GM23338 (cell line): ENCODE data around the gene DAAM2. TPM values are rescaled to one million over a fixed set of nuclear protein-coding genes. Genes with fewer than 3 reads are reported as not detected.

Experiments used
- ATAC-seq: fragments of 200-7000 bp; cut with Tn5 transposase; 3 replicates; pipeline ENCODE4 v1.9.1; 2020
- DNase-seq: peaks from one replicate; pipeline ENCODE4 v3.0.0-alpha.2; 2015; ENCODE audit warnings: low spot score
- H2AFZ ChIP-seq: fragments of 200-600 bp; sonication (generic); 2 replicates; pipeline ENCODE4 v1.8.0; 2016; ENCODE audit warnings: antibody characterized with exemption, mild to moderate bottlenecking, moderate library complexity
- H3F3A ChIP-seq: fragments of 200-600 bp; sonication (generic); replicated peaks from 2 replicates; pipeline ENCODE4 v1.8.0; 2017; ENCODE audit warnings: antibody characterized with exemption, mixed run types, low read depth
- H3K27ac ChIP-seq: fragments of 200-600 bp; sonication (generic); 2 replicates; pipeline ENCODE4 v1.6.1; 2016; ENCODE audit warnings: low read depth
- H3K27me3 ChIP-seq: fragments of 200-600 bp; sonication (generic); 2 replicates; pipeline ENCODE4 v1.8.0; 2016; ENCODE audit warnings: mild to moderate bottlenecking, mixed run types, moderate library complexity; ENCODE audit not compliant: insufficient read depth
- H3K36me3 ChIP-seq: fragments of 200-600 bp; sonication (generic); 2 replicates; pipeline ENCODE4 v1.8.0; 2016; ENCODE audit warnings: mild to moderate bottlenecking; ENCODE audit not compliant: insufficient read depth
- H3K4me1 ChIP-seq: fragments of 200-600 bp; sonication (generic); 2 replicates; pipeline ENCODE4 v1.8.0; 2016; ENCODE audit warnings: mild to moderate bottlenecking, moderate library complexity; ENCODE audit not compliant: insufficient read depth
- H3K4me2 ChIP-seq: fragments of 200-600 bp; sonication (generic); 2 replicates; pipeline ENCODE4 v1.7.1; 2017; ENCODE audit warnings: mixed run types
- H3K4me3 ChIP-seq: fragments of 200-600 bp; sonication (generic); 2 replicates; pipeline ENCODE4 v1.6.1; 2016; ENCODE audit warnings: mixed run types
- H3K79me2 ChIP-seq: fragments of 200-600 bp; sonication (generic); replicated peaks from 2 replicates; pipeline ENCODE4 v1.8.0; 2017; ENCODE audit warnings: mild to moderate bottlenecking; ENCODE audit not compliant: insufficient read depth
- H3K9me2 ChIP-seq: fragments of 200-600 bp; sonication (generic); 2 replicates; pipeline ENCODE4 v1.8.0; 2017; ENCODE audit not compliant: insufficient read depth
- H4K20me1 ChIP-seq: fragments of 200-600 bp; sonication (generic); replicated peaks from 2 replicates; pipeline ENCODE4 v1.8.0; 2017; ENCODE audit warnings: mild to moderate bottlenecking; ENCODE audit not compliant: insufficient read depth
- H3K27ac Mint-ChIP-seq: 2 replicates; pipeline ENCODE4 v1.8.0; 2020; ENCODE audit warnings: inconsistent platforms, mild to moderate bottlenecking, moderate library complexity, mixed read lengths
- H3K27me3 Mint-ChIP-seq: 3 replicates; pipeline ENCODE4 v1.8.0; 2022; ENCODE audit warnings: low read depth, mild to moderate bottlenecking, moderate library complexity, mixed read lengths, inconsistent platforms; ENCODE audit not compliant: insufficient read depth, poor library complexity
- H3K36me3 Mint-ChIP-seq: 3 replicates; pipeline ENCODE4 v1.8.0; 2021; ENCODE audit warnings: low read depth, mild to moderate bottlenecking, inconsistent platforms, moderate library complexity, mixed read lengths
- H3K4me1 Mint-ChIP-seq: 3 replicates; pipeline ENCODE4 v1.8.0; 2020; ENCODE audit warnings: mild to moderate bottlenecking, inconsistent platforms, mixed read lengths
- H3K4me3 Mint-ChIP-seq: 3 replicates; pipeline ENCODE4 v1.8.0; 2021; ENCODE audit warnings: moderate library complexity, mild to moderate bottlenecking, inconsistent platforms, mixed read lengths
- H3K9me3 Mint-ChIP-seq: 3 replicates; pipeline ENCODE4 v1.8.0; 2020; ENCODE audit warnings: moderate library complexity, mild to moderate bottlenecking, inconsistent platforms, mixed read lengths
- EZH2 ChIP-seq: fragments of 200-600 bp; sonication (generic); IDR thresholded peaks from one replicate; pipeline ENCODE4 v1.8.0; 2017; ENCODE audit warnings: antibody characterized with exemption, mild to moderate bottlenecking, low read depth; ENCODE audit not compliant: unreplicated experiment
- EZH2phosphoT487 ChIP-seq: fragments of 200-600 bp; sonication (generic); IDR thresholded peaks from one replicate; pipeline ENCODE4 v1.8.1; 2018; ENCODE audit warnings: antibody characterized with exemption; ENCODE audit not compliant: unreplicated experiment
- JUNB ChIP-seq: IDR thresholded peaks from one replicate; pipeline ENCODE4 v1.6.1; 2016; ENCODE audit warnings: antibody characterized with exemption; ENCODE audit not compliant: unreplicated experiment
- NANOG ChIP-seq: IDR thresholded peaks from 2 replicates; pipeline ENCODE4 v1.6.1; 2016; ENCODE audit warnings: antibody characterized with exemption, borderline replicate concordance
- STAT1 ChIP-seq: IDR thresholded peaks from one replicate; pipeline ENCODE4 v1.6.1; 2016; ENCODE audit warnings: antibody characterized with exemption; ENCODE audit not compliant: unreplicated experiment
- ZNF114 ChIP-seq: fragments of 250-450 bp; sonication (Bioruptor Pico); IDR thresholded peaks from 2 replicates; pipeline ENCODE4 v1.5.0; 2020; ENCODE audit warnings: mild to moderate bottlenecking, moderate library complexity
- ZNF331 ChIP-seq: fragments of 250-450 bp; sonication (Bioruptor Pico); IDR thresholded peaks from 2 replicates; pipeline ENCODE4 v1.5.0; 2020; ENCODE audit warnings: low read depth, mild to moderate bottlenecking, moderate library complexity
- polyA plus RNA-seq: library from polyadenylated mRNA; unstranded; fragments of >200 nt; fragmentation: Nextera tagmentation; extraction: Ambion mirVana; gene quantifications from 2 replicates; pipeline ENCODE4 v1.2.1, GENCODE V29; 2016
- total RNA-seq: library from RNA; depleted of rRNA; stranded (reverse); fragments of >200 nt; shearing (Covaris generic); gene quantifications from 2 replicates; pipeline ENCODE4 v1.2.3, GENCODE V29; 2014
- TF ChIP-seq, protein P1 (sequence below): fragments of 250-450 bp; sonication (Bioruptor Pico); IDR thresholded peaks from 2 replicates; pipeline ENCODE4 v1.5.0; 2020; ENCODE audit warnings: mild to moderate bottlenecking, moderate library complexity
- TF ChIP-seq, protein P2 (sequence below): IDR thresholded peaks from 2 replicates; pipeline ENCODE4 v1.6.1; 2016; ENCODE audit warnings: antibody characterized with exemption

DAAM2 gene
- total and polyA plus RNA-seq, 2 experiments from 2014 or later = 1.4 to 4.9 TPM

DNA sequence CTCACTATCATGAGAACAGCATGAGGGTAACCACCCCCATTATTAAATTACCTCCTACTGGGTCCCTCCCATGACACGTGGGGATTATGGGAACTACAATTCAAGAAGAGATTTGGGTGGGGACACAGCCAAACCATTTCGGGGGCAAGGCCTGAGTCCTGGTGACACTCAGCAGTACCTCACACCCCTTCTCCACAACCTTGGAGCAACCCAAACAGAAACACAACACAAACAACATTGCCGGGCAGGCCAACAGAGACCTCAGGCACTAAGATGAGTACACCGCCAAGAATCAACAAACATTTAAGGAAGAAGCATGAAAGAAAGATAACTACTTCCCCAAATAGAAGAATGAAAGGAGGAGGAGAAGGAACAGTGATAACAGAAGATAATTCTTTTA, 125.2 kb downstream of the DAAM2 start (continued):
- TF ChIP-seq, protein P1, sequence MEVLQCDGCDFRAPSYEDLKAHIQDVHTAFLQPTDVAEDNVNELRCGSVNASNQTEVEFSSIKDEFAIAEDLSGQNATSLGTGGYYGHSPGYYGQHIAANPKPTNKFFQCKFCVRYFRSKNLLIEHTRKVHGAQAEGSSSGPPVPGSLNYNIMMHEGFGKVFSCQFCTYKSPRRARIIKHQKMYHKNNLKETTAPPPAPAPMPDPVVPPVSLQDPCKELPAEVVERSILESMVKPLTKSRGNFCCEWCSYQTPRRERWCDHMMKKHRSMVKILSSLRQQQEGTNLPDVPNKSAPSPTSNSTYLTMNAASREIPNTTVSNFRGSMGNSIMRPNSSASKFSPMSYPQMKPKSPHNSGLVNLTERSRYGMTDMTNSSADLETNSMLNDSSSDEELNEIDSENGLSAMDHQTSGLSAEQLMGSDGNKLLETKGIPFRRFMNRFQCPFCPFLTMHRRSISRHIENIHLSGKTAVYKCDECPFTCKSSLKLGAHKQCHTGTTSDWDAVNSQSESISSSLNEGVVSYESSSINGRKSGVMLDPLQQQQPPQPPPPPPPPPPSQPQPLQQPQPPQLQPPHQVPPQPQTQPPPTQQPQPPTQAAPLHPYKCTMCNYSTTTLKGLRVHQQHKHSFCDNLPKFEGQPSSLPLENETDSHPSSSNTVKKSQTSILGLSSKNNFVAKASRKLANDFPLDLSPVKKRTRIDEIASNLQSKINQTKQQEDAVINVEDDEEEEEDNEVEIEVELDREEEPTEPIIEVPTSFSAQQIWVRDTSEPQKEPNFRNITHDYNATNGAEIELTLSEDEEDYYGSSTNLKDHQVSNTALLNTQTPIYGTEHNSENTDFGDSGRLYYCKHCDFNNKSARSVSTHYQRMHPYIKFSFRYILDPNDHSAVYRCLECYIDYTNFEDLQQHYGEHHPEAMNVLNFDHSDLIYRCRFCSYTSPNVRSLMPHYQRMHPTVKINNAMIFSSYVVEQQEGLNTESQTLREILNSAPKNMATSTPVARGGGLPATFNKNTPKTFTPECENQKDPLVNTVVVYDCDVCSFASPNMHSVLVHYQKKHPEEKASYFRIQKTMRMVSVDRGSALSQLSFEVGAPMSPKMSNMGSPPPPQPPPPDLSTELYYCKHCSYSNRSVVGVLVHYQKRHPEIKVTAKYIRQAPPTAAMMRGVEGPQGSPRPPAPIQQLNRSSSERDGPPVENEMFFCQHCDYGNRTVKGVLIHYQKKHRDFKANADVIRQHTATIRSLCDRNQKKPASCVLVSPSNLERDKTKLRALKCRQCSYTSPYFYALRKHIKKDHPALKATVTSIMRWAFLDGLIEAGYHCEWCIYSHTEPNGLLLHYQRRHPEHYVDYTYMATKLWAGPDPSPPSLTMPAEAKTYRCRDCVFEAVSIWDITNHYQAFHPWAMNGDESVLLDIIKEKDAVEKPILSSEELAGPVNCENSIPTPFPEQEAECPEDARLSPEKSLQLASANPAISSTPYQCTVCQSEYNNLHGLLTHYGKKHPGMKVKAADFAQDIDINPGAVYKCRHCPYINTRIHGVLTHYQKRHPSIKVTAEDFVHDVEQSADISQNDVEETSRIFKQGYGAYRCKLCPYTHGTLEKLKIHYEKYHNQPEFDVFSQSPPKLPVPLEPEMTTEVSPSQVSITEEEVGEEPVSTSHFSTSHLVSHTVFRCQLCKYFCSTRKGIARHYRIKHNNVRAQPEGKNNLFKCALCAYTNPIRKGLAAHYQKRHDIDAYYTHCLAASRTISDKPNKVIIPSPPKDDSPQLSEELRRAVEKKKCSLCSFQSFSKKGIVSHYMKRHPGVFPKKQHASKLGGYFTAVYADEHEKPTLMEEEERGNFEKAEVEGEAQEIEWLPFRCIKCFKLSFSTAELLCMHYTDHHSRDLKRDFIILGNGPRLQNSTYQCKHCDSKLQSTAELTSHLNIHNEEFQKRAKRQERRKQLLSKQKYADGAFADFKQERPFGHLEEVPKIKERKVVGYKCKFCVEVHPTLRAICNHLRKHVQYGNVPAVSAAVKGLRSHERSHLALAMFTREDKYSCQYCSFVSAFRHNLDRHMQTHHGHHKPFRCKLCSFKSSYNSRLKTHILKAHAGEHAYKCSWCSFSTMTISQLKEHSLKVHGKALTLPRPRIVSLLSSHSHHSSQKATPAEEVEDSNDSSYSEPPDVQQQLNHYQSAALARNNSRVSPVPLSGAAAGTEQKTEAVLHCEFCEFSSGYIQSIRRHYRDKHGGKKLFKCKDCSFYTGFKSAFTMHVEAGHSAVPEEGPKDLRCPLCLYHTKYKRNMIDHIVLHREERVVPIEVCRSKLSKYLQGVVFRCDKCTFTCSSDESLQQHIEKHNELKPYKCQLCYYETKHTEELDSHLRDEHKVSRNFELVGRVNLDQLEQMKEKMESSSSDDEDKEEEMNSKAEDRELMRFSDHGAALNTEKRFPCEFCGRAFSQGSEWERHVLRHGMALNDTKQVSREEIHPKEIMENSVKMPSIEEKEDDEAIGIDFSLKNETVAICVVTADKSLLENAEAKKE (CRISPR knock-in tag) = no peak
- TF ChIP-seq ZNF114 (CRISPR knock-in tag) (no peak), STAT1 (no peak), ZNF331 (CRISPR knock-in tag) (no peak), NANOG (no peak), EZH2 (no peak), EZH2phosphoT487 (no peak)
- TF ChIP-seq, protein P2, sequence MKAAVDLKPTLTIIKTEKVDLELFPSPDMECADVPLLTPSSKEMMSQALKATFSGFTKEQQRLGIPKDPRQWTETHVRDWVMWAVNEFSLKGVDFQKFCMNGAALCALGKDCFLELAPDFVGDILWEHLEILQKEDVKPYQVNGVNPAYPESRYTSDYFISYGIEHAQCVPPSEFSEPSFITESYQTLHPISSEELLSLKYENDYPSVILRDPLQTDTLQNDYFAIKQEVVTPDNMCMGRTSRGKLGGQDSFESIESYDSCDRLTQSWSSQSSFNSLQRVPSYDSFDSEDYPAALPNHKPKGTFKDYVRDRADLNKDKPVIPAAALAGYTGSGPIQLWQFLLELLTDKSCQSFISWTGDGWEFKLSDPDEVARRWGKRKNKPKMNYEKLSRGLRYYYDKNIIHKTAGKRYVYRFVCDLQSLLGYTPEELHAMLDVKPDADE = no peak

DNA sequence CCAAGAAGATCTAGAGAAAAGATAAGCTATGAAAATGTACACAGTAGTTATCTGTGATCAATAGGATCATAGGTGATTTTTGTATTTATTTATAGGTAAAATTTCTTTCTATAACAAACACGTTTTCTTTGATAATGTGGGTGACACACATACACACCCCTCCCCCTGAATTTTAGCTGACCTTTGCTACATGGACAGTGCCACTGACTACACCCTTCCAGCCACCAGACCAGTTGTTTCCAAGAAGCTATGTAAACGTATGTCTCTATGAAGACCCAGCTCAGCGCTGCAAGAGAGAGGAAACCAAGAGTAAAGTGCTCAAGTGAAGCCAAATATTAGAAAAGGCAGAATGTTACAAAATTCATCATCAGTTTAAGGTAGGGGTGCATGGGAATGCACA, 125.8 kb downstream of the DAAM2 start:
- no peak overlapping the region for H3K4me3 ChIP-seq
- H3K4me1 ChIP-seq = no peaks in the 10 kb centered on the region
- Mint-ChIP-seq H3K4me1 (peaks cover 5% of the 10 kb centered on the region; the same call in 2 of the 3 replicates), H3K27me3 (no peaks in the 10 kb centered on the region), H3K9me3 (no peaks in the 10 kb centered on the region; the same call in 2 of the 3 replicates), H3K36me3 (peaks cover 31% of the 10 kb centered on the region), H3K27ac (peak overlapping the region; percentile 22; the same call in 1 of the 2 replicates), H3K4me3 (no peak overlapping the region)
- no peak overlapping the region for H3K4me2 ChIP-seq
- H3K79me2 ChIP-seq = peaks cover 5% of the 10 kb centered on the region; the same call in 1 of the 2 replicates
- H3F3A ChIP-seq = no peaks in the 10 kb centered on the region
- H3K36me3 ChIP-seq = peaks cover 6% of the 10 kb centered on the region; the same call in 1 of the 2 replicates
- no peak overlapping the region for H2AFZ ChIP-seq
- DNase-seq = no peak
- no peak for ATAC-seq
- no peaks in the 10 kb centered on the region for H4K20me1 ChIP-seq
- no peaks in the 10 kb centered on the region for H3K27me3 ChIP-seq
- no peak overlapping the region for H3K27ac ChIP-seq
- no peaks in the 10 kb centered on the region for H3K9me2 ChIP-seq
- TF ChIP-seq ZNF114 (CRISPR knock-in tag) (no peak), JUNB (no peak)
- TF ChIP-seq, protein P2 = no peak
